Large intestine (tissue), 12 donors: Measurements from ENCODE around the gene OR5T2. TPM values are rescaled to one million over a fixed set of nuclear protein-coding genes. Genes with fewer than 3 reads are reported as not detected.
"Not testable (repeated sequence)": the region's sequence is repeated elsewhere in the genome, so short reads cannot be mapped to it uniquely, and the experiment has no call there.

Experiments used
- DNase-seq, 2 donors: peaks; one replicate each; pipeline versions ENCODE4 v3.0.0 to v3.0.0-alpha.2; 2013
- H3K27ac ChIP-seq: one replicate; pipeline ENCODE4 v1.5.1; 2013; ENCODE audit warnings: low read length
- H3K27me3 ChIP-seq: 2 replicates; pipeline ENCODE4 v1.6.1; 2013; ENCODE audit warnings: low read length; ENCODE audit not compliant: control insufficient read depth, insufficient read depth
- H3K36me3 ChIP-seq: 2 replicates; pipeline ENCODE4 v1.6.1; 2013; ENCODE audit warnings: low read length; ENCODE audit not compliant: control insufficient read depth, insufficient read depth
- H3K4me1 ChIP-seq: one replicate; pipeline ENCODE4 v1.6.1; 2013; ENCODE audit warnings: low read length; ENCODE audit not compliant: control insufficient read depth, insufficient read depth
- H3K4me3 ChIP-seq: one replicate; pipeline ENCODE4 v1.5.1; 2013; ENCODE audit warnings: low read length
- H3K9me3 ChIP-seq: one replicate; pipeline ENCODE4 v1.6.1; 2013; ENCODE audit warnings: mild to moderate bottlenecking, low read depth, low read length, moderate library complexity; ENCODE audit not compliant: control insufficient read depth
- WGBS: methylation state at CpG from one replicate; pipeline ENCODE4 v1.1.5; 2013; ENCODE audit warnings: low lambda C conversion rate; ENCODE audit not compliant: insufficient coverage; 5-methylcytosine and 5-hydroxymethylcytosine counted together
- long read RNA-seq, 11 donors: transcript quantifications; one replicate each; lab custom pipeline, GENCODE V29; 2026
- polyA plus RNA-seq: library from polyadenylated mRNA; unstranded; fragments of 120-200 nt; gene quantifications from one replicate; pipeline ENCODE4 v1.2.1, GENCODE V29; 2013

The OR5T2 gene
- polyA plus RNA-seq: not detected
- long read RNA-seq, donor 1: 0 reads
- long read RNA-seq, donor 2: 0 reads
- long read RNA-seq, donor 3: 0 reads
- long read RNA-seq, donor 4: 0 reads
- long read RNA-seq, donor 5: 0 reads
- long read RNA-seq, donor 6: 0 reads
- long read RNA-seq, donor 7: 0 reads
- long read RNA-seq, donor 8: 0 reads
- long read RNA-seq, donor 9: 0 reads
- long read RNA-seq, donor 10: 0 reads
- long read RNA-seq, donor 11: 0 reads

GRCh38 chr11:56234155-56234554 is at the start of gene OR5T2:
TSS of gene OR5T2 (minus strand) at chr11:56234255. CDS start at chr11:56233062, 1,193 bp downstream.
- Histone ChIP-seq H3K9me3 (no peaks in the 10 kb centered on the region), H3K27me3 (no peaks in the 10 kb centered on the region), H3K27ac (no peak within 1 kb of the TSS), H3K36me3 (no peaks in the 10 kb centered on the region), H3K4me1 (no peaks in the 10 kb centered on the region), H3K4me3 (no peak within 1 kb of the TSS)
- WGBS: 80% methylated on average over 1 of the region's 1 CpG
- no peak for DNase-seq

DNA sequence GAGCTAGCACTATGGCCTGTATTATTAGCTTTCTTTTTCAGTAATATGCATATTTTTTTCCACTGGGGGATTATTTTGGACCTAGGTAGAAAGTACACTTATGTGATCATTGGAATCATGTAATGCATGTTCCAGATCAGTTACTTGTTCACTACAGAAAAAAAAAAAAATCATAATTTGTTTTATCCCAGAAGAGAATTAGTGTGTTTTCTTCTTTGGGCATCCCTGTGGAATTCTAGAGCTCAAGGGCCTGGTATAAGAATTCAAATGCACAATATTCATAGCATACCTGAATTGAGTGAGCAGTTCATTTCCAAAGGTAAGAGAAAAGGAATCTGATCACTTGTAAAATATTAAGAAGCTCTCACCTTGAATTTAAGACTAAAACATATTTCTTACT is 39.8 kb upstream of the OR5T2 start, which contains the start of gene OR5T1:
TSS of gene OR5T1 (plus strand) at position 301 of the 400 bp plus-strand sequence. CDS start 1,485 bp downstream, outside the sequence.
- Histone ChIP-seq H3K4me1 (no peaks in the 10 kb centered on the region), H3K4me3 (no peak within 1 kb of the TSS), H3K9me3 (peaks cover 3% of the 10 kb centered on the region), H3K36me3 (no peaks in the 10 kb centered on the region), H3K27ac (no peak within 1 kb of the TSS), H3K27me3 (no peaks in the 10 kb centered on the region)
- no peak for DNase-seq

- Histone ChIP-seq H3K9me3 (no peaks in the 10 kb centered on the region), H3K27me3 (no peaks in the 10 kb centered on the region), H3K36me3 (no peaks in the 10 kb centered on the region), H3K27ac (no peak overlapping the region), H3K4me1 (no peaks in the 10 kb centered on the region), H3K4me3 (no peak overlapping the region)
- no peak for DNase-seq
- 0% methylated on average over 1 of the region's 3 CpGs for WGBS
These were observed 37.0 kb upstream of the OR5T2 start for GRCh38 chr11:56271092-56271491.

DNA sequence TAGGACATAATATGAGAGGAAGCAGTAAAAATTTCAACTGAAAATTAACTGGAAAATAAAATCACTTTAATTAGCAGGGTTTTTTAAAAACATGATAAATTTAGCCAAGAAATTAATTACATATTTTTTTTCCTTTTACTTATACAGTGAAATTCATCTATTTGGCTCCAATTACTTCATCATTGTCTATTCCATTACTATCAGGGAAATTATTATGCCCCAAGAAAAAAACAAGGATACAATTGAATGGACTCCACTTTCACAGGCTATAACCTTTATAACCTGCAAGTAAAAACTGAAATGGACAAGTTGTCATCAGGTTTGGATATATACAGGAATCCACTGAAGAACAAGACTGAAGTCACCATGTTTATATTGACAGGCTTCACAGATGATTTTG is 17.9 kb upstream of the OR5T2 start, which contains the start of gene OR5T3:
TSS of gene OR5T3 (plus strand) at position 301 of the 400 bp plus-strand sequence. CDS start at position 301, 0 bp downstream.
- DNase-seq: no peak
- Histone ChIP-seq H3K27me3 (no peaks in the 10 kb centered on the region), H3K9me3 (no peaks in the 10 kb centered on the region), H3K36me3 (no peaks in the 10 kb centered on the region), H3K4me1 (no peaks in the 10 kb centered on the region), H3K27ac (no peak within 1 kb of the TSS), H3K4me3 (no peak within 1 kb of the TSS)

DNA sequence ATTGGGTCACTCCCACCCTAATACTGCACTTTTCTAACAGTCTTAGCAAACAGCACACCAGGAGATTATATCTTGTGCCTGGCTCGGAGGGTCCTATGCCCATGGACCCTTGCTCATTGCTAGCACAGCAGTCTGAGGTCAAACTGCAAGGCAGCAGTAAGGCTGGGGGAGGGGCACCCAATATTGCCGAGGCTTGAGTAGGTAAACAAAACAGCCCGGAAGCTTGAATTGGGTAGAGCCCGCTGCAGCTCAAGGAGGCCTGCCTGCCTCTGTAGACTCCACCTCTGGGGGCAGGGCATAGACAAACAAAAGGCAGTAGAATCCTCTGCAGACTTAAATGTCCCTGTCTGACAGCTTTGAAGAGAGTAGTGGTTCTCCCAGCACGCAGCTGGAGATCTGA is 14.3 kb downstream of the OR5T2 start:
- WGBS: no CpG with 5 or more reads among the region's 5 CpGs
- not testable (repeated sequence) for H3K9me3 ChIP-seq

DNA sequence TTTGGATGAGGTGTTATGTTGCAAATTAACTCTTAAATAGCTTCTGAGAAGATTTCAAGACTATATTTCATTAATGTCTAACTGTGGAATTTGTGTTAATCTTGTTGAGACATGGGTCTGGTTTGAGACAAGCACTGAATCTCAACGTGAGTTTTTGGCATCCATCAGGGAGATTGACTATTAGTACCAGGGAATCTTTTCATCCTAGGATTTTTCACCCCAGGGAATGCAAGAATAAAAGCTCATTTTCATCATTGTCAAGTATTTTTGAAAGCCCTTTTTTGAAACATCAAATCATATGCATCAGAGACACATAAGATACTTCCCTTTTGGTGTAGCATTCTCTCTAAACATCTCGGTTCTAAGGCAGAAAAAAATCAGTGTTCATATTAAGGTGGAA is 19.5 kb downstream of the OR5T2 start:
- no peak for DNase-seq
- Histone ChIP-seq H3K36me3 (no peaks in the 10 kb centered on the region), H3K4me3 (no peak overlapping the region), H3K27me3 (no peaks in the 10 kb centered on the region), H3K4me1 (no peaks in the 10 kb centered on the region), H3K27ac (no peak overlapping the region), H3K9me3 (no peaks in the 10 kb centered on the region)
- no CpG with 5 or more reads among the region's 2 CpGs for WGBS

More for the DNA sequence above, 14.3 kb downstream of the OR5T2 start:
- not testable (repeated sequence) for H3K4me1 ChIP-seq, H3K36me3 ChIP-seq, DNase-seq, H3K27ac ChIP-seq, H3K27me3 ChIP-seq, H3K4me3 ChIP-seq

GRCh38 chr11:56207790-56208189 is 26.3 kb downstream of the OR5T2 start:
- Histone ChIP-seq H3K4me1 (no peaks in the 10 kb centered on the region), H3K9me3 (no peaks in the 10 kb centered on the region), H3K27me3 (no peaks in the 10 kb centered on the region), H3K4me3 (no peak overlapping the region), H3K27ac (no peak overlapping the region), H3K36me3 (no peaks in the 10 kb centered on the region)
- whole genome bisulfite sequencing: 50% methylated on average over 1 of the region's 1 CpG
- DNase-seq: no peak

DNA sequence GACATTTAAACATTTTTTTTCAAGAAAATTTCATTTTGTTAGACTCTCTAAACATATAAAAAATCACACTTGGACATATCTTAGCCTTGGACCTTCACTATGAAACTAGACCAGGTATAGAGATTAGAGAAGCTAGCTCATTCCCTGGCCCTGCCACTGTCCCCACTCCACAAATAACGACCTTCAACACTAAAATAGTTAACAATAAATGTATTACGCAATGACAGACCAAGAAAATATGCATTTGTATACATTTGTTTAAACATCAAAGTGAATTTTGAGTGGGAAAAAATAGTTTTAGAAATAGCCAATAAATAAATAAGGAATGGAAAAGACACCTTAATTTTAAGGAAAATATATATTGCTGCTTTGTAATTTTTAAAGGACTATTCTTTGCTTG is 36.7 kb downstream of the OR5T2 start:
- 70% methylated on average over 2 of the region's 2 CpGs for WGBS
- Histone ChIP-seq H3K27ac (no peak overlapping the region), H3K4me3 (no peak overlapping the region), H3K36me3 (no peaks in the 10 kb centered on the region), H3K4me1 (no peaks in the 10 kb centered on the region), H3K27me3 (no peaks in the 10 kb centered on the region), H3K9me3 (no peaks in the 10 kb centered on the region)
- DNase-seq: no peak

DNA sequence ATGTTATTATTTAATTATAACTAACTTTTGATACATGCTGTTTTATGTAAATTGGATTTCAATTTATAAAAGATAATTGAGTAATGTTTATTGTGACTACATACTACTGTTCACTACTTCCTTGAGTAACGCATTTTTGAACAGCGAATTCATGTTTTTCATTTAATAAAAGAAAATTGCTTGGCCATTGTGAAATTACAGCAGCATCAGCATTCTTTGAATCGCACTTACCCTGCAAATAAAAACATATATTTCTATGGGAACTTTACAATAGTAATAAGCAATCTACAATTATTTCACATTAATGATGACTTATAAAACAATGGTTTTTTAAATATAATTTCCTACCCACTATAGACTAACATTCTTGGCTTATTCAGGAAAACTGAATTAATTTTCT is 37.4 kb downstream of the OR5T2 start:
- no peak overlapping the region for H3K27ac ChIP-seq
- no peaks in the 10 kb centered on the region for H3K4me1 ChIP-seq
- no peak overlapping the region for H3K4me3 ChIP-seq
- H3K9me3 ChIP-seq: peaks cover 5% of the 10 kb centered on the region
- 95% methylated on average over 2 of the region's 3 CpGs for WGBS
- no peak for DNase-seq
- no peaks in the 10 kb centered on the region for H3K36me3 ChIP-seq
- H3K27me3 ChIP-seq: no peaks in the 10 kb centered on the region

GRCh38 chr11:56188602-56189001 is 45.5 kb downstream of the OR5T2 start:
- no CpG with 5 or more reads among the region's 3 CpGs for WGBS

GRCh38 chr11:56183459-56183858 is 50.6 kb downstream of the OR5T2 start:
- Histone ChIP-seq H3K27me3 (no peaks in the 10 kb centered on the region), H3K36me3 (no peaks in the 10 kb centered on the region), H3K27ac (no peak overlapping the region), H3K9me3 (no peaks in the 10 kb centered on the region), H3K4me3 (no peak overlapping the region), H3K4me1 (no peaks in the 10 kb centered on the region)
- DNase-seq: no peak

More at GRCh38 chr11:56188602-56189001, 45.5 kb downstream of the OR5T2 start:
- Histone ChIP-seq H3K36me3 (no peaks in the 10 kb centered on the region), H3K27me3 (no peaks in the 10 kb centered on the region), H3K27ac (no peak overlapping the region), H3K9me3 (peaks cover 14% of the 10 kb centered on the region), H3K4me3 (no peak overlapping the region), H3K4me1 (no peaks in the 10 kb centered on the region)
- no peak for DNase-seq
